K562 (cell line): ENCODE data around the gene TMEM252.

Experiments
- ETV6 ChIP-seq, 3 experiments: fragments of 150-350 bp in 1 of 3; sonication (generic) in 1 of 3; formaldehyde crosslinking in 1 of 3; IDR thresholded peaks; 2 replicates each; pipeline versions ENCODE4 v1.6.1 to v1.8.0; 2014 to 2022; ENCODE audit warnings: borderline replicate concordance in 2 of 3, low read depth in 2 of 3, antibody characterized with exemption in 1 of 3, low read length in 1 of 3, mild to moderate bottlenecking in 1 of 3, missing genetic modification reagents in 1 of 3
- FOXM1 ChIP-seq, 2 experiments: fragments of 450-650 bp in 1 of 2; sonication (generic) in 1 of 2; formaldehyde crosslinking in 1 of 2; IDR thresholded peaks; 2 replicates each; pipeline versions ENCODE4 v1.6.1 to v1.9.0; 2017 to 2022; ENCODE audit warnings: low read depth in 2 of 2, mild to moderate bottlenecking in 2 of 2, missing genetic modification reagents in 1 of 2, moderate library complexity in 1 of 2
- HMG20B ChIP-seq: fragments of 250-450 bp; sonication (Bioruptor Pico); IDR thresholded peaks from 2 replicates; pipeline ENCODE4 v1.5.0; 2021; ENCODE audit warnings: mild to moderate bottlenecking
- PTRF ChIP-seq: fragments of 450-650 bp; IDR thresholded peaks from 2 replicates; pipeline ENCODE4 v1.6.1; 2016; ENCODE audit warnings: mild to moderate bottlenecking, missing genetic modification characterization, missing compliant biosample characterization
- RBM15 ChIP-seq: fragments of 200-400 bp; formaldehyde crosslinking; IDR thresholded peaks from 2 replicates; pipeline ENCODE4 v1.6.1; 2018; ENCODE audit warnings: mild to moderate bottlenecking, low read length, moderate library complexity; ENCODE audit not compliant: insufficient read depth
- SRF ChIP-seq, 2 experiments: fragments of 250-450, 450-650 bp in 1 of 2; sonication (Bioruptor Pico) in 1 of 2; sonication (generic) in 1 of 2; formaldehyde crosslinking; IDR thresholded peaks; 2 replicates each; pipeline versions ENCODE4 v1.5.0 to v1.5.1; 2020 to 2022; ENCODE audit warnings: mild to moderate bottlenecking in 1 of 2, missing genetic modification reagents in 1 of 2
- TAF9B ChIP-seq: fragments of 450-650 bp; IDR thresholded peaks from 2 replicates; pipeline ENCODE4 v1.6.1; 2018; ENCODE audit warnings: mild to moderate bottlenecking; ENCODE audit not compliant: partially characterized antibody
- TCF7 ChIP-seq: sonication (generic); IDR thresholded peaks from 2 replicates; pipeline ENCODE4 v1.6.1; 2016; ENCODE audit warnings: antibody characterized with exemption, borderline replicate concordance
- ZNF140 ChIP-seq: fragments of 250-450 bp; sonication (Bioruptor Pico); IDR thresholded peaks from 2 replicates; pipeline ENCODE4 v1.8.0; 2021; ENCODE audit warnings: moderate library complexity, mild to moderate bottlenecking, inconsistent platforms
- ZNF146 ChIP-seq: IDR thresholded peaks from one replicate; pipeline ENCODE4 v1.6.1; 2018; ENCODE audit warnings: missing compliant biosample characterization; ENCODE audit not compliant: unreplicated experiment
- ZNF512 ChIP-seq: IDR thresholded peaks from 2 replicates; pipeline ENCODE4 v1.6.1; 2016; ENCODE audit warnings: missing genetic modification characterization, missing compliant biosample characterization
- TF ChIP-seq, protein P1 (sequence below), 3 experiments: IDR thresholded peaks in 2 of 3; conservative IDR thresholded peaks in 1 of 3; 2 replicates each; pipeline ENCODE4 v1.5.1; 2011 to 2012; ENCODE audit warnings: low read length in 3 of 3, mild to moderate bottlenecking in 3 of 3, control low read depth in 2 of 3, improper control_type of control experiment in 1 of 3, inconsistent platforms in 1 of 3, low read depth in 1 of 3, mixed read lengths in 1 of 3, moderate library complexity in 1 of 3; ENCODE audit not compliant: insufficient read depth in 2 of 3
- TF ChIP-seq, protein P2 (sequence below): conservative IDR thresholded peaks from 2 replicates; pipeline ENCODE4 v1.6.1; 2011; ENCODE audit warnings: low read depth, mild to moderate bottlenecking, low read length; ENCODE audit not compliant: control insufficient read depth

DNA sequence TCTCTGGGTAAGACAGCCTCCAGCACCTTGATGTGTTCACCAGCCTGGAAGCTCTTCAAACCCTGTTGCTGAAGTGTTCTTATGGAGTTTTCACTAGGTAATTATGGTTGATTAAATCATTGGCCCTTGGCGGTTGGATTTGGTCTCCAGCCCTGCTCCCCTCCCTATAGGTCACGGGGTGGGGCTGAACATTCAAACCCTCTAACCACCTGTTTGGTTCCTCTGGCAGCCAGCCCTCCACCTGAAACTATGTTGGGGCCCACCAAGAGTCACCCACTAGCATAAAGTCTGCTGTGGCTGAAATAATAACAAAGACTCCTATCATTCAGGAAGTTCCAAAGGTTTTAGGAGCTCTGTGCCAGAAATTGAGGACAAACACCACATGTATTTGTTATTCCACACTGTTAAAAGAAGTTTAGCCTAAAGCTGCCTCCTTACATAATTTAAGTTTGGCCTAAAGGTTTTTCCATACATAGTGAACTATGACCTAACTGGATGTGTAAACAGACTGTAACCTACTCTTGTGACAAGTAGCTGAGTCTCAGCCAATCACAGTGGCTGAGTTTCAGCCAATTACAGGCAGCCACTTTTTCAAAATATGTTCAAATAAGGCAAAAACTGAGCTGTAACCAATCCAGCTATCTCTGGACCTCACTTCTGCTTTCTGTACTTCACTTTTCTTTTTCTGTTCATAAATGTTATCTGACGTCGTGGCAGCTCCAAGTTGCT, 34.8 kb downstream of the TMEM252 start:
- TF ChIP-seq ETV6 (IDR thresholded peaks at IDR 0.05; ENCODE audit: borderline replicate concordance in 1 of 2, low read depth in 2 of 2, low read length in 1 of 2) = no peak
- no peak for TF ChIP-seq ETV6 (CRISPR knock-in tag; IDR thresholded peaks at IDR 0.05; ENCODE audit: borderline replicate concordance)
- TF ChIP-seq HMG20B (CRISPR knock-in tag) = no peak
- TF ChIP-seq, protein P1, sequence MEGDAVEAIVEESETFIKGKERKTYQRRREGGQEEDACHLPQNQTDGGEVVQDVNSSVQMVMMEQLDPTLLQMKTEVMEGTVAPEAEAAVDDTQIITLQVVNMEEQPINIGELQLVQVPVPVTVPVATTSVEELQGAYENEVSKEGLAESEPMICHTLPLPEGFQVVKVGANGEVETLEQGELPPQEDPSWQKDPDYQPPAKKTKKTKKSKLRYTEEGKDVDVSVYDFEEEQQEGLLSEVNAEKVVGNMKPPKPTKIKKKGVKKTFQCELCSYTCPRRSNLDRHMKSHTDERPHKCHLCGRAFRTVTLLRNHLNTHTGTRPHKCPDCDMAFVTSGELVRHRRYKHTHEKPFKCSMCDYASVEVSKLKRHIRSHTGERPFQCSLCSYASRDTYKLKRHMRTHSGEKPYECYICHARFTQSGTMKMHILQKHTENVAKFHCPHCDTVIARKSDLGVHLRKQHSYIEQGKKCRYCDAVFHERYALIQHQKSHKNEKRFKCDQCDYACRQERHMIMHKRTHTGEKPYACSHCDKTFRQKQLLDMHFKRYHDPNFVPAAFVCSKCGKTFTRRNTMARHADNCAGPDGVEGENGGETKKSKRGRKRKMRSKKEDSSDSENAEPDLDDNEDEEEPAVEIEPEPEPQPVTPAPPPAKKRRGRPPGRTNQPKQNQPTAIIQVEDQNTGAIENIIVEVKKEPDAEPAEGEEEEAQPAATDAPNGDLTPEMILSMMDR (IDR thresholded peaks at IDR 0.05 in 2 of 3, conservative IDR thresholded peaks at IDR 0.05 in 1 of 3; ENCODE audit: insufficient read depth in 2 of 3, low read depth in 1 of 3, low read length in 3 of 3) = no peak
- TF ChIP-seq RBM15 = no peak
- peak; percentile 61 for TF ChIP-seq FOXM1 (IDR thresholded peaks at IDR 0.05; ENCODE audit: low read depth)
- TF ChIP-seq FOXM1 (CRISPR knock-in tag; IDR thresholded peaks at IDR 0.05; ENCODE audit: low read depth) = no peak
- peak in 1 of 2 experiments; percentile 91; a peak in 2 of 4 replicates for TF ChIP-seq SRF (CRISPR knock-in tag; IDR thresholded peaks at IDR 0.05)
- no peak for TF ChIP-seq TCF7
- no peak for TF ChIP-seq ZNF140 (CRISPR knock-in tag)
- TF ChIP-seq ZNF512 (tag) = no peak
- TF ChIP-seq ZNF146 (CRISPR knock-in tag) = no peak
- no peak for TF ChIP-seq TAF9B
- no peak for TF ChIP-seq PTRF
- TF ChIP-seq, protein P2, sequence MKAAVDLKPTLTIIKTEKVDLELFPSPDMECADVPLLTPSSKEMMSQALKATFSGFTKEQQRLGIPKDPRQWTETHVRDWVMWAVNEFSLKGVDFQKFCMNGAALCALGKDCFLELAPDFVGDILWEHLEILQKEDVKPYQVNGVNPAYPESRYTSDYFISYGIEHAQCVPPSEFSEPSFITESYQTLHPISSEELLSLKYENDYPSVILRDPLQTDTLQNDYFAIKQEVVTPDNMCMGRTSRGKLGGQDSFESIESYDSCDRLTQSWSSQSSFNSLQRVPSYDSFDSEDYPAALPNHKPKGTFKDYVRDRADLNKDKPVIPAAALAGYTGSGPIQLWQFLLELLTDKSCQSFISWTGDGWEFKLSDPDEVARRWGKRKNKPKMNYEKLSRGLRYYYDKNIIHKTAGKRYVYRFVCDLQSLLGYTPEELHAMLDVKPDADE = no peak
